HG03039 (cell line): Measurements from ENCODE around the gene PPP1R9A.

Source experiments
- ATAC-seq: cut with Tn5 transposase; IDR thresholded peaks from one replicate; pipeline ENCODE4 v1.9.1; 2021; ENCODE audit warnings: mild to moderate bottlenecking, moderate library complexity; ENCODE audit not compliant: unreplicated experiment

Gene PPP1R9A

DNA sequence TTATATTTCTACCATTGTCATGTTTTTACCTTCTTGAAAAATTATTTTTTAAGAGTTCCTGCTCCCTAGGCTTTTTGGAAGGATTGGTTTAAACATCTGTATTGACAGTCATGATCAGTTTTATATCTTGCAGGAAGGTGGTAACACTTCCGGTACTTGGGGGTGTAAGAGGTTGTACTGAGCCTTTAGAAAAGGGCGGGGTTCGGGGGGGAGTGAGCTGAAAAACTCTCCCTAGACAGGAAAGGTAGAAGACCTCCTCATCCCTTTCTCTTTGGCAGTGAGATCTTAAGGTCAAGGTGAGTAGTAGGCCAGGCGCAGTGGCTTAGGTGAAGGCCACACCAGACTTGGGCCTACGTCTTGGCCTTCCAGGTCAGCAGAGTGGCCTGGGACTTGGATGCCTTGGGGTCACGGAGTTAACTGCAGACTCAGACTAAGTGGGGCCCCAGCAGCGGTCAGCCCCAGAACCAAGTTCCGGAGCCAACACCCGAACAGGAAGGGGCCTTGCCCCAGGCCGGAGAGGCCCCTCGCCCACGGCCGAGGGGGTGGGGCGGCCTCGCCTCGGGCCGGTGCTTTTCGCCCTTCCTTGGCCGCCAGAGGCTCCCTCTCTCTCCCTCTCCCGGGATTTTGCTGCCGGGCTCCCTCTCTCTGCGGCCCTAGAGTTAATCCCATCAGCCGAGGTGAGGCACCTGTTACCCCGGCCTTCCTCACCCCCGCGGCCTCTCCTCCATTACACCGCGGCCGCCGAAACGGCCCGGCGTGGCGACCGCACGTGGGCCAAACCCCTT lies at the start of gene PPP1R9A:
PPP1R9A (plus strand) TSS at position 569 of the 785 bp plus-strand sequence. CDS start 2,520 bp downstream, outside the sequence.
- no peak for ATAC-seq

DNA sequence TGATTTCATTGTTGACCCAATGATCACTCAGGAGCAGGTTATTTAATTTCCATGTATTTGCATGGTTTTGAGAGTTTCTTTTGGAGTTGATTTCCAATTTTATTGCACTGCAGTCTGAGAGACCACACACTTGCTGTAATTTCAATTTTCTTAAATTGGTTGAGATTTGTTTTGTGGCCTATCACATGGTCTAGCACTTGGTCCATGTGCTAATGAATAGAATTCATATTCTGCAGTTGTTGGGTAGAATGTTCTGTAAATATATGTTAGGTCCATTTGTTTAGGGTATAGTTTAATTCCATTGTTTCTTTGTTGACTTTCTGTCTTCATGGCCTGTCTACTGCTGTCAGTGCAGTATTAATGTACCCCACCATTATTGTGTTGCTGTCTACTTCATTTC lies 36.3 kb upstream of the PPP1R9A start:
- no peak for ATAC-seq

DNA sequence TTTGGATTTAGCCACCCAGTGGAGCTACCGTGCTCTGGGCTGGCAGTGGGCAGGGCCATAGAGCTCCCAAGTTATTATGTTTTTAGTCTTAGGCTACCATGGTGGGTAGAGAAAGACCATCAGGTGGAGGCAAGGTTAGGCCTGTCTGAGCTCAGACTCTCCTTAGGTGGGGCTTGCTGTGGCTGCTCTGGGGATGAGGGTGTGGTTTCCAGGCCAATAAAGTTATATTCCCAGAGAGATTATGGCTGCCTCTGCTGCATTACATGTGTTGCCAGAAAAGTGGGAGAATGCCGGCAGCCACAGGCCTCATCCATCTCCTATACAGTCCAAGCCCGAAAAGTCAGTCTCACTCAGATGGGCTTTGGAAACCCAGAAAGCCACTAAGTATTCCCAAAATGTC lies 34.2 kb upstream of the PPP1R9A start:
- no peak for ATAC-seq

DNA sequence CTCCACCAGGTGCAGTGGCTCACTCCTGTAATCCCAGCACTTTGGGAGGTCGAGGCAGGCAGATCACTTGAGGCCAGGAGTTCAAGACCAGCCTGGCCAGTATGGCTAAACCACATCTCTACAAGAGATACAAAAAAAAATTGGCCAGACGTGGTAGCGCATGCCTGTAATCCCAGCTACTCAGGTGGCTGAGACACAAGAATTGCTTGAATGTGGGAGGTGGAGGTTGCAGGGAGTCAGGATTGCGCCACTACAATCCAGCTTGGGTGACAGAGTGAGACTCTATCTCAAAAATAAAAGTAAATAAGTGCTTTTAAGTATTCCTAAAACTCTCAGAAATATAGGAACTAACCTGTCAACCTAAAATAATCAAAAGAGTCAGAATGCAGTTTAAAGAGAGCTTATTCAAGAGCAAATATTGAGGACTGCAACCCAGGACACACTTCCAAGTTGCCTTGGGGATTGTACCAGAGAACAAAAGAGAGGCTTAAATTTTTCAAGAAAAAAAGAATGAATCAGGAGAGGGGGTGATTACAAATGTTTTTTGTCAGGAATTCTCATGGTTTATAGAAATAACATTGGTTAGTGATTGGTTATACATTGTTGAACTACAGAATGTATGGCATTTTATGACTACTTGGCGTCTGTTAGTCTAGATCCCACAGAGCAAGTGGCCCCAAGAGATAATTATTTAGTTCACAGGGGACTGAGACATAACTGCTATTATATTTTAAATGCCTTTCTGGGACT lies 33.2 kb upstream of the PPP1R9A start:
- no peak for ATAC-seq

DNA sequence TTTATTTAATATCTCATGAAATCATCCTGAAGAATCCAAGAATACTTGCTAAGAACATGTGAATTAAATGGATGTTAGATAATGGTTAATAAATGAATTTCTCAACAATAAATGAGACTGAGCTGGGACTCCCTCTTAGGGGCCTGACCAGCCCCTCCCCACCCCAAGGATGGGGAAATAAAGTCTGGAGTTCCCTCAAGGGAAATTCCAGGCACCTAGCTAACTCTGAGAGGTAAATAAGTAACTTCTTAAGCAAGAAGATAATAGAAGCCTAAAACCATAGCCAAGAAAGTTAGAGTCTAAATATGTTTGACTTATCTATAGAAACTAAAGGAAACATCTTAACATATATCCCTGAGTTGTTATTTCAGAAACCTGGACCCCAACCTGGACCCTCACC lies 32.2 kb upstream of the PPP1R9A start:
- ATAC-seq: no peak

DNA sequence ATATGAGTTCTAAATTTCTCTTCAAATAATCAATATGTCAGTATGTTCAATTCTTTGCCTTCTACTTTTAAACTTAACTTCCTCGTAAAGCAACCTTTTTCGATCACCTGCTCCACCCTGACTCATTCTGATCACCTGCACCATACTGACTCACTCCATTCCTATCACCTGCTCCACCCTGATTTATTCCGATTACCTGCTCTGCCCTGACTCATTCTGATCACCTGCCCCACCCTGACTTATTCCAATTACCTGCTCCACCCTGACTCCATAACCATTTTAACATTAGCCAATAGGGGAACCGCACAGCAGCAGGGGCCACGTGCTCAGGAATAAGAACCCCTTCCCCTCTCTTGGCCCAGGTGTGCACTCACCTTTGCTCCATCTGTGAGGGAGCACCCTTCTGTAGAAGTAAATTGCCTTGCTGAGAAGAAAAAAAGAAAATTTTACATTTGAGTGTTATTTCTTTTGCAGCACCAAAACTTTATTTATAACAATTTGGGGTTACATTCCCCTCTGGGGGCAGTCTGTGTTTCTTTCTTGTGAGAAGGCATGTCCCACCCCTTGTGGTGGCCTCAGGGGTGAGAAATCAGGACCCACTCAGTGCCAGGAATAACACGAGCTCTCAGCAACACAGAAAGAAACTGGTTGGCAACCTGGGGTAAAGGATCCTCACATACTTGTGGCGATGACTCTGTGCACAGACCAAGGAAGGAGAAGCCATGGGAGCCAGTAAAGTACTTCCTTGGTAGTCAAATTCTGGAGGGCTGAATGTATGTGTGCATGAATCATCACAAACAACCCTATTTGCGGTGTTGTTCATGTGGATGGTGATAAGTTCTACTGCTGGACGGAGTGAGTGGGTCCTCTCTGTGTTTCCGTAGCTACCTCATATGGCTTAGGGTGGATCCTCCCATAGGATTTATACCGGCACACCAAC lies 29.4 kb upstream of the PPP1R9A start:
- ATAC-seq: no peak

DNA sequence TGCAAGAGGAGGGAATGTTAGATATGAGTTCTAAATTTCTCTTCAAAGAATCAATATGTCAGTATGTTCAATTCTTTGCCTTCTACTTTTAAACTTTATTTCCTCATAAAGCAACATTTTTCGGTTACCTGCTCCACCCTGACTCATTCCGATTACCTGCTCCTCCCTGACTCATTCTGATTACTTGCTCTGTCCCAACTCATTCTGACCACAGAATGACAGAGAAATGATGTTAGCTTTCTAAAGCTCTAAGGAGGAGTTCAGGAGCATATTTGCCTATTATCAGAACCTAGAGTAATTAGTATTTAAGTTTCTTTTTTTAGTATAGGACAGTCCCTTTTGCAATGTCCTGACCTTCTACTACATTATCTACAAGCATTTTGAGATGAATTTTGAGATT lies 24.5 kb upstream of the PPP1R9A start:
- ATAC-seq: no peak

DNA sequence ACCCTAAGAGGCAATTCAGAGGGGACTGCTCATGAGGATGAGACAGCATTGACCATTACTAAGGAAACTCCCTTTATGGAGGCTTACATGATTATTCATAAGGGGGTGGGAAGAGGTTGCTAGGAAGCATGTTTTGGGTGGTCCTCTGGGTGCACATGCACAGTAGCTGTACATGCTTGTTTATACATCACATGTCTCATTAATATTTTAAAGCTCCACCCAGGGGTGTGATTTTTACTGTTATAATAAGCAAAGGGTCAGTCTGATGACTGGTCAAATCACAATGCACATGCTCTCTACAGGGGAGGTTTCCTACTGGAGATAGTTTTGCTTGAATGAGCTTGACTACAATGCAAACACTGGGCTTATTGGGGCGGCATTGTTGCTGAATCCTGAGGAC lies 23.8 kb upstream of the PPP1R9A start:
- ATAC-seq: no peak

DNA sequence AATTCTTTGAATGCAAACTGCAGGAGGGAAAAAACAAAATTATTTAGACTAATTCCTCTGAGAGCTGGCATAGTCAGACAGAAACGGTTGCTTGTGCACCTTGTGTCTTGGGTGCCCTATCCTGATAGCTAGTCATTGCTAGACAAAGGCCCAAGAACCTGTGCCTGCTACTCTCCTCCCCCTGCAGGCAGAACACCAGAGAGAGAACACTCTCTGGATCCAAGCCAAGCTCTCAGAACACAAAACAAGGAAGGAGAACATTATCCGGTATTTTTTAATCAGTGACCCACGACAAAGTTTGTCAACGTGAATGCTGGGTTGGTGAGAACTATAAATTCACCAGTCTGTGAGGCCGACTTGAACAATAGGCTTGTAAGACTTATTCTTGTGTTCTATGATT lies 18.8 kb upstream of the PPP1R9A start:
- ATAC-seq: no peak

DNA sequence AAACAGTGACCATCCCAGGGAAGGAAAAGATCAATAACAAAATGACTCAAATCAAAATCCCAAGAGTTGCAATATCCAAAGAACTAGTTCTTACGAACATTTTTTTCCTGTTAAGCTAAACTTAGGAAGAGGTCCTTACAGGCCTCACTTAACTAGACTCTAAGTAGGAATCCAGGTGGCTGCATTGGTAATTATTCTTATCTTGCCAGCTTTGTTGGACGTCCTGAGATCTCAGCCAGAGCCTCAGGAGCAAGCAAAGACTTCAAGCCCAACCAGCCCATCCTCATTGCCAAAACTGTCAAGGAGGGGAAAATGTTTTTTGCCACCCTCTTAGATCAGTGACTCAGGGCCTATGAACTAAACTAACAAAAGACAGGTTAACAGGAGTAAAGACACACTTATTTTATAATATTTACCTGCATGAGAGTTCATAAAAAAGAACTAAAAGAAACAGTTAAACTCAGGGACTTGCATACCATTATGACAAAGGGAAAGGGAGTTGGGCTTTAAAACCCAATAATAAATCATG lies 18.3 kb upstream of the PPP1R9A start:
- no peak for ATAC-seq

DNA sequence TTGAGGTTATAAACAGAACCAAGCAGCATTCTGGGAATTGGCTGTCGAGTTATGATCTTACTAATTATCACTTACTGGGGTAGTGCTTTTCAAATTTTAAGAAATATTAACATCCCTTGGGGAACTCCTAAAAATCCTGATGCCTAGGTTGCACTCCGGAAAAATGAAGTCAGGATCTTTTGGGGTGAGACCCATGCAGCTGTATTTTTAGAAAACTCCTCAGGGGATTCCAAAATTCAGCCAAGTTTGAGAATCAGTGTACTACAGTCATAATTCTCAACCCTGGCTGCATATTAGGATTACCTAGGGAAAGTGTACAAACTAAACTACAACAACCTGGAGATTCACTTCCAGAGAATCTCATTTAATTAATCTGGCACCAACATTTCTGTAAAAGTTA lies 17.2 kb upstream of the PPP1R9A start:
- ATAC-seq: no peak

DNA sequence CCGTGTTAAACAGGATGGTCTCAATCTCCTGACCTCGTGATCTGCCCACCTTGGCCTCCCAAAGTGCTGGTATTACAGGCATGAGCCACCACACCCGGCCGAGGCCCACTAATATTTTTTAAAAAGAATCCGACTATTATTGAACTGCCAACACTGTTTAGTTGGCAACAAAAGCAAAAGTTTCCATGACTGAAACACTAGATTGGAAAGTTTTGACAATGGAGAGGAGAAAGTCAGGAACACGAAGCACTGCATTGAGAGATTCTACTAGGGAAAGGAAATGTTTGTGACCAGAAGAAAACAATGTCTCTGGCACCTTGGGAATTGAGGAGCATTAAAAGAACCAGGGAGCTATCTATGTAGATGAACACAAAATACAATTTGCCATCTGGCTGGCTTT lies 13.7 kb upstream of the PPP1R9A start:
- no peak for ATAC-seq

DNA sequence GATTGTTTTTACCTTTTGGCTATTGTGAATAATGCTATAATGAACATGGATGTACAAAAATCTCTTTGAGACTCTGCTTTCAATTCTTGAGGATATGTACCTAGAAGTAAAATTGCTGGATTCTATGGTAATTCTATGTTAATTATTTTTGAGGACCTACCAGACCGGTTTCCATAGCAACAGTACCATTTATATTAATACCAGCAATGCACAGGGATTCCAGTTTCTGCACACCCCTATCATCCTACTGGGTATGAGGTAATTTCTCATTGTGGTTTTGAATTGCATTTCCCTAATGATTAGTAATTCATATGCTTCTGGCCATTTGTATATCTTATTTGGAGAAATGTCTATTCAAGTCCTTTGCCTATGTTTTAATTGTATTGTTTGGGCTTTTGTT lies 9.9 kb upstream of the PPP1R9A start:
- no peak for ATAC-seq

DNA sequence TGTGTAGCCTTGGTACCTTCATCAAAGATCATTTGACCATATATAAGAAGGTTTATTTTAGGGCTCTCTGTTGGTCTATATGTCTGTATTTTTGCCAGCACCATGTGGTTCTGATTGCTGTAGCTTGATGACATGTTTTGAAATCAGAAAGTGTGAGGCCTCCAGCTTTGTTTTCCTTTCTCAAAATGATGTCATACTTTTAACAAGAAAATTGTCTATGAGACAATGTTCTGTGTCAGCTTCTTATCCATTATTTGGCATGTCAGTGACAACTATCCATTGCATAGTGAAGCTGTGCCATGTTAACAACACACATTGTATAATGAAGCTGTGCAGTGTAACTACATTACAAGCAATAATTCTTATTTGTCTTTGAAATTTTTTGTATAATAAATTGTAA lies 9.1 kb upstream of the PPP1R9A start:
- no peak for ATAC-seq

DNA sequence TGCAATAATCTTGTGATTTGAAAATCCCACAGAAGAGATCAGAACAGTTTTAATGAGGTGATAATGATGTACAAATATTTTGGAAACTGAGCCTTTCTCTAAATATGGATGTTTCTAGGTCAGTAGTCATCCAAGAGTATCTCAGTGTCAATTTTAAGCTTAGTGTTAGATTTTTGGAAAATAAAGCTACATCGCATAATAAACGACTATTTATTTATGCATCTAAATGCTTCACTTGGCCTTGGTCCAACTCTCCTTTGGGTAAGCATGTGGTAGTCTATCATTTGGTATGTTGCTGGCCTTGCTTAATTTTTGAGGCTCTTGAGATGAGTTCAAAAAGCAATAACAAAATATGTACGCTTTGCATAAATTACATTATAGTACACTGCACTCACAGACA lies 5.4 kb upstream of the PPP1R9A start:
- ATAC-seq: no peak

DNA sequence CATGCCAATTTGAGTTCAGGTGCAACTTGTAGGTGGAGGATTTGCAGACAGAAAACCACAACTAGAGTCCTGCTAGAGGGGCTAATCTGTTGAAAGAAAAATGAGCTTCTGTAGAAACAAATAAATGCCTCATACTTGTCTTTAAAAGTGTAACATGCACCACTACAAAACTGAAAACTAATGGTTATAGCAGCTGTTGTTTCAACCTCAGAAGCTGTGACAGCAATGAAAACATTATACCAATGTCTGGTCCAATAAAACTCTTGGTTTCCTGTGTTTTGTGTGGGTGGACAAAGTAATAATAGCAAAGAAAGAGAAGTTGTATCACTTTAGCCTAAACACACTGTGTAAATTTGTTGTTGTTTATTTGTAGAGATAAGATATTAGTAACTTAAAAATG lies 3.4 kb upstream of the PPP1R9A start:
- ATAC-seq: no peak

DNA sequence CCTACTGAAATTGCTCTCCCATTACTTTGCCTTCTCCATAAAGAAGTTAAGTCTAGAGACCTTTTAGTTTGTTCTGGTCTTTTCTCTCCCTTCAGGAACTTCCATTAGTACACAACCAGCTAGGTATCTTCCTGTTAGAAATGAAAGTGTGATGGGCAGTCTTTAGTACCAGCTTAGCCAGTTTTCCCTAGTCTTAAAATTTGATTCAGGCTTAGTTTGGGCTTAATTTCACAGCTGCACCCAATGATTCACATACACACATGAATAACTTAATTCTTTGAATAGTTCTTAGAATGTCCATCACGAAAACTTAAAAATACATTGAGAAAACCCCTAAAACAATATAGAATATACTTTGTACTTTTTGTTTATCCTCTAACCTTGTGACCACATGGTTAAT lies 2.4 kb upstream of the PPP1R9A start:
- no peak for ATAC-seq

DNA sequence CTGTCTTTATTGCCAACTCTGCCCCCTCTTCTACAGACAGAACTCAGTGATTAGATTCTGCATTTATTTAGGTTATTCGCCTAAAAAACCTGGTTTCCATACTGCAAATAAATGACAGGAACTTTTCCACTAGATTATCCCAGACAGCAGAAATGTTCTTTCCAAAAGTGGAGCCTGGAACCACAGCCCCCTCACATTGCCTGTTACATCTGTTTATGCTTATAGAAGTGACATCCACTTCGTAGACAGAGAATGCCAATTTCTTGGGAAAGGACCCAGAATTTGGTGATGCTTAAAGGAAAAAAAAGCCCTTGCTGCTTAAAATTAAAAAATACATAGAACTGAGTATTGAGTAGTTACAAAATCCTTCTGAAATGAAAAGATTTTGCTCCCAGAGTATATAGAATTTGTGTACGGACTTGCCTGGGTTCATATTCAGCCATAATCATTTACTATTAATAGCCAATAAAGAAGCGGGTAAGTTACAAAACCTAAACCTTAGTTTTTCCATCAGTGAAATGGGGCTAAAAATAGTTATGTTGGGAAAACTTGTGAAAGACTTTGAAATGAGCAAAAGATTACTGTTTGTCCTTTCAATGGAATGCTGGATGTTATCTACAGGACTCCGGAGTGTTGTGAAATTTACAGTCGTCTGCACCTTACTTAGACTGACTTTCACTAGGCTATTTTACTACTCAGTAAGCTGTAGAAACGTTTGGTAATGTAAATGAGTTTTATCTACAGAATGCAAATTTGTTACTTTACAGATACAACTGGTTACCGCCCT lies 1.1 kb upstream of the PPP1R9A start:
- no peak for ATAC-seq

DNA sequence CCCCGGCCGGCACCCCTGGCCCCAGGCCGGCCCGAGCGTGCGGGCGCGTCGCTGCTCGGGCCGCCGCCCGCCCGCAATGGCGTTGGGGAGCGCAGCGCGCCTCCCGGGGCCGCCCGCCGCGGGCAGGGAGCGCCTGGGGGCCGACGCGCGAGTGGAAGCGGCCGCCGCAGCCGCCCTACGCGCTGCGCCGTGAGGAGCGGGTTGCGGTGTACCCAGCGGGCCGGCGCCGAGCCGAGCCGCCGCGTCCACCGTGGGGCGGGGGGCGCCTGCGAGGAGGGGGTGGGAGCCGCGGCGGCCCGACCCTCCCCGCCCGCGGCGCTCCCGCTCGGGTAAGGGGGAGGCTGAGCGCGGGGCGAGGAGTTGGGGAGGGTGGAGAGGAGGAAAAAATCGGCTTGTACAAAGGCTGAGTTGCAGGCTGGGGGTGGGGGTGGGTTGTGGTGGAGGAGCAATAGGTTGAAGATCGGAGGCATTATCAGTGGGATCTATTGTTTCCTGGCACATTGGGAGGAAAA lies 473 bp downstream of the PPP1R9A start:
- no peak for ATAC-seq
